KMS-11 (cell line): Measurements from ENCODE around the gene APOL6.

Experiments
- H2AFZ ChIP-seq: fragments of 200-600 bp; sonication (generic); 2 replicates; pipeline ENCODE4 v1.6.1; 2016; ENCODE audit warnings: antibody characterized with exemption, mixed run types, low read depth
- H3K27ac ChIP-seq: fragments of 200-600 bp; sonication (generic); 2 replicates; pipeline ENCODE4 v1.6.1; 2016; ENCODE audit warnings: mild to moderate bottlenecking, mixed run types
- H3K27me3 ChIP-seq: fragments of 200-600 bp; sonication (generic); 2 replicates; pipeline ENCODE4 v1.6.1; 2017; ENCODE audit warnings: mild to moderate bottlenecking, low read depth, mixed run types, moderate library complexity; ENCODE audit not compliant: insufficient read depth
- H3K36me3 ChIP-seq: fragments of 200-600 bp; sonication (generic); 2 replicates; pipeline ENCODE4 v1.6.1; 2017; ENCODE audit warnings: mild to moderate bottlenecking, mixed run types; ENCODE audit not compliant: insufficient read depth
- H3K4me1 ChIP-seq: fragments of 200-600 bp; sonication (generic); 2 replicates; pipeline ENCODE4 v1.6.1; 2016; ENCODE audit warnings: mild to moderate bottlenecking, low read depth, mixed run types; ENCODE audit not compliant: poor library complexity, severe bottlenecking
- H3K4me2 ChIP-seq: fragments of 200-600 bp; sonication (generic); 2 replicates; pipeline ENCODE4 v1.7.0; 2016; ENCODE audit warnings: mild to moderate bottlenecking, mixed run types
- H3K4me3 ChIP-seq: fragments of 200-600 bp; sonication (generic); IDR thresholded peaks from 2 replicates; pipeline ENCODE4 v1.6.1; 2017; ENCODE audit warnings: low read depth, low read length, mixed read lengths; ENCODE audit not compliant: insufficient read depth
- H3K79me2 ChIP-seq: fragments of 200-600 bp; sonication (generic); 2 replicates; pipeline ENCODE4 v1.6.1; 2016; ENCODE audit warnings: low read depth, mixed run types; ENCODE audit not compliant: insufficient read depth
- H3K9ac ChIP-seq: fragments of 200-600 bp; sonication (generic); 2 replicates; pipeline ENCODE4 v1.6.1; 2016; ENCODE audit warnings: mild to moderate bottlenecking, mixed run types
- H4K20me1 ChIP-seq: fragments of 200-600 bp; sonication (generic); 2 replicates; pipeline ENCODE4 v1.6.1; 2016; ENCODE audit warnings: mild to moderate bottlenecking, mixed run types; ENCODE audit not compliant: insufficient read depth
- TF ChIP-seq, protein P1 (sequence below): fragments of 200-600 bp; sonication (generic); conservative IDR thresholded peaks from 2 replicates; pipeline ENCODE4 v1.6.1; 2017; ENCODE audit warnings: low read depth, mild to moderate bottlenecking, antibody characterized with exemption, low read length, moderate library complexity, mixed read lengths

The APOL6 gene

GRCh38 chr22:35618427-35619223 lies 29.6 kb upstream of the APOL6 start:
- Histone ChIP-seq H3K27me3 (no peaks in the 10 kb centered on the region), H3K4me3 (no peak overlapping the region), H3K36me3 (no peaks in the 10 kb centered on the region), H3K27ac (no peak overlapping the region), H3K4me1 (no peaks in the 10 kb centered on the region), H3K79me2 (no peaks in the 10 kb centered on the region), H3K4me2 (no peak overlapping the region), H2AFZ (no peak overlapping the region), H3K9ac (no peak overlapping the region), H4K20me1 (no peaks in the 10 kb centered on the region)
- TF ChIP-seq, protein P1, sequence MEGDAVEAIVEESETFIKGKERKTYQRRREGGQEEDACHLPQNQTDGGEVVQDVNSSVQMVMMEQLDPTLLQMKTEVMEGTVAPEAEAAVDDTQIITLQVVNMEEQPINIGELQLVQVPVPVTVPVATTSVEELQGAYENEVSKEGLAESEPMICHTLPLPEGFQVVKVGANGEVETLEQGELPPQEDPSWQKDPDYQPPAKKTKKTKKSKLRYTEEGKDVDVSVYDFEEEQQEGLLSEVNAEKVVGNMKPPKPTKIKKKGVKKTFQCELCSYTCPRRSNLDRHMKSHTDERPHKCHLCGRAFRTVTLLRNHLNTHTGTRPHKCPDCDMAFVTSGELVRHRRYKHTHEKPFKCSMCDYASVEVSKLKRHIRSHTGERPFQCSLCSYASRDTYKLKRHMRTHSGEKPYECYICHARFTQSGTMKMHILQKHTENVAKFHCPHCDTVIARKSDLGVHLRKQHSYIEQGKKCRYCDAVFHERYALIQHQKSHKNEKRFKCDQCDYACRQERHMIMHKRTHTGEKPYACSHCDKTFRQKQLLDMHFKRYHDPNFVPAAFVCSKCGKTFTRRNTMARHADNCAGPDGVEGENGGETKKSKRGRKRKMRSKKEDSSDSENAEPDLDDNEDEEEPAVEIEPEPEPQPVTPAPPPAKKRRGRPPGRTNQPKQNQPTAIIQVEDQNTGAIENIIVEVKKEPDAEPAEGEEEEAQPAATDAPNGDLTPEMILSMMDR, result no peak

- Histone ChIP-seq H3K4me1 (no peaks in the 10 kb centered on the region), H3K4me3 (no peak overlapping the region), H3K27me3 (no peaks in the 10 kb centered on the region), H3K79me2 (no peaks in the 10 kb centered on the region), H3K36me3 (no peaks in the 10 kb centered on the region), H3K27ac (no peak overlapping the region), H3K9ac (no peak overlapping the region), H3K4me2 (no peak overlapping the region), H4K20me1 (no peaks in the 10 kb centered on the region), H2AFZ (no peak overlapping the region)
- TF ChIP-seq, protein P1, result no peak
Measured at GRCh38 chr22:35619336-35620094, 28.7 kb upstream of the APOL6 start.

DNA sequence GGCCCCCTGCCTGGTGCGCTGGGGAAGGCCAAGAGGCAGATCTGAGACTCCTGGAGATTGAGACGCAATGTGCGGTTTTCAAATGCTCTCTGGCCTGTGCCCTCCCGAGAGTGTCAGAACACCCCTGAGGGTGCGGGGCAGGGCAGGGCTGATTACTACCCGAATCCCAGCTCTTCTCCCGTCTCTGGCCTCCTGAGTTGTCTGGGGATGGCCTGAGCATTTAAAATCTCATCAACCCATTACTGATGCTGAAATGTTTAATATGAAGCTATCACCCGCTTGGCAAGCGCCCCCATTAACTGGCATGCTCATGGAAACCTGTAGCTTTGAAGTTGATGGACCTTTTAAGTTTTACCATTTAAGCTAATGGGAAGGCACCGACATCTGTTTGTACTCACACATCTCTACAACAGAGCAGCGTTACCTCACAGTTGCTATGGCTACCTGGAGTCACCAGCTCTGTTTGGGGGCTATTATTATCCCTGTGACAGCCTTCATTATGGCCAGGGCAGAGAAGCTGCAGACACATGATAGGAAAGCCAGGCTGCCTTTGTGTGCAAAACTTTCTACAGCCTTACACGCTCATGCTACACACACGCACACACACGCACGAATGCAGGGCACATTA lies 27.5 kb upstream of the APOL6 start:
- TF ChIP-seq, protein P1, result no peak
- Histone ChIP-seq H3K4me2 (no peak overlapping the region), H3K9ac (no peak overlapping the region), H4K20me1 (no peaks in the 10 kb centered on the region), H3K36me3 (no peaks in the 10 kb centered on the region), H3K79me2 (no peaks in the 10 kb centered on the region), H3K4me3 (no peak overlapping the region), H2AFZ (no peak overlapping the region), H3K4me1 (no peaks in the 10 kb centered on the region), H3K27me3 (no peaks in the 10 kb centered on the region), H3K27ac (no peak overlapping the region)

GRCh38 chr22:35621451-35621850 lies 26.8 kb upstream of the APOL6 start:
- Histone ChIP-seq H4K20me1 (no peaks in the 10 kb centered on the region), H3K4me2 (no peak overlapping the region), H3K27me3 (no peaks in the 10 kb centered on the region), H3K79me2 (no peaks in the 10 kb centered on the region), H2AFZ (no peak overlapping the region), H3K9ac (no peak overlapping the region), H3K4me1 (no peaks in the 10 kb centered on the region), H3K36me3 (no peaks in the 10 kb centered on the region), H3K27ac (no peak overlapping the region), H3K4me3 (no peak overlapping the region)
- TF ChIP-seq, protein P1, result no peak
